Ishikawa (cell line): Measurements from ENCODE around the gene SLC25A23.

ENCODE experiments used
- CREB1 ChIP-seq: IDR thresholded peaks from 2 replicates; pipeline ENCODE4 v1.6.1; 2012; ENCODE audit warnings: low read depth
- EGR1 ChIP-seq: IDR thresholded peaks from 2 replicates; pipeline ENCODE4 v1.6.1; 2012
- EP300 ChIP-seq: IDR thresholded peaks from 2 replicates; pipeline ENCODE4 v1.6.1; 2012; ENCODE audit warnings: borderline replicate concordance
- FOXM1 ChIP-seq: IDR thresholded peaks from 2 replicates; pipeline ENCODE4 v1.6.1; 2012; ENCODE audit warnings: low read depth, borderline replicate concordance
- RAD21 ChIP-seq: IDR thresholded peaks from 2 replicates; pipeline ENCODE4 v1.6.1; 2012; ENCODE audit warnings: low read depth
- TAF1 ChIP-seq: IDR thresholded peaks from 2 replicates; pipeline ENCODE4 v1.6.1; 2012; ENCODE audit warnings: low read depth, mild to moderate bottlenecking
- TEAD4 ChIP-seq: IDR thresholded peaks from 2 replicates; pipeline ENCODE4 v1.6.1; 2012
- YY1 ChIP-seq: IDR thresholded peaks from 2 replicates; pipeline ENCODE4 v1.6.1; 2012; ENCODE audit warnings: low read depth
- ZBTB7A ChIP-seq: IDR thresholded peaks from 2 replicates; pipeline ENCODE4 v1.6.1; 2012; ENCODE audit warnings: low read depth
- TF ChIP-seq, protein P1 (sequence below): IDR thresholded peaks from 2 replicates; pipeline ENCODE4 v1.6.1; 2012
- TF ChIP-seq, protein P2 (sequence below): IDR thresholded peaks from 2 replicates; pipeline ENCODE4 v1.6.1; 2012; ENCODE audit warnings: low read depth, mild to moderate bottlenecking

DNA sequence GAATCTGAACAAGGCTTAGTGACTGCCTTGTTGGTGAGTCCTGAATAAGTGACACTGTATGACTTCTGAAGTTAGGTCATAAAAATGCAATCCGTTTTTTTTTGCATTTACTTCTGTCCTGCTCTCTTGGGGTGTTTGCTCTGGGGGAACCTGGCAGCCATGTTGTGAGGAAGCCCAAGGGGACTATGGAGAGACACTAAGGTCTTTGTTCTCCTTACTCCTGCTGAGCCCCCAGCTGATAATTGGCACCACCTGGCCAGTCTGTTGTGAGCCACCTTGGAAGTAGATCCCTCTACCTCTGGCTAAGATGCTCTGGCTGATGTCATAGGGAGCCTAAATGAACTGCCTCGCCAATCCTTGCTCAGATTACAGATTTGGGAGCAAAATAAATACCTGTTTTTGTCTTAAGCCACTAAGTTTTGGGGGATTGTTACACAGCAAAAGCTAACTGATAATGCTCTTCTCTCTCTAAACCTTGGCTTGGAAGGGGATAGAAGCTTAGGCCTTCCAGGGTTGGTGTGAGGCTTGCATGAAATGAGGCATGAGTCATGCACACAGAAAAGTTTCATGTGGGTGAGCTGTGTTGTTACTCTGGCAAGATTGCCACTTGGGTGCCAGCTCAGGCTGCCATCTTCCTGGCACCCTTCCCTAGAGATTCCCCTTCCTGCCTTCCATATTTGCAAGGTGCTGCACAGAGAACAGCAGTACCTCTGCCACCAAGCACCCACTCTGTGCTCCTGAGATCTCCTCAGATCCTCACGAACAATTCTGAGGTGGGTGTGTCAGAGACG is 32.4 kb upstream of the SLC25A23 start:
- TF ChIP-seq TEAD4 = no peak
- TF ChIP-seq, protein P1, sequence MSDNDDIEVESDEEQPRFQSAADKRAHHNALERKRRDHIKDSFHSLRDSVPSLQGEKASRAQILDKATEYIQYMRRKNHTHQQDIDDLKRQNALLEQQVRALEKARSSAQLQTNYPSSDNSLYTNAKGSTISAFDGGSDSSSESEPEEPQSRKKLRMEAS = no peak
- no peak for TF ChIP-seq ZBTB7A
- TF ChIP-seq, protein P2, sequence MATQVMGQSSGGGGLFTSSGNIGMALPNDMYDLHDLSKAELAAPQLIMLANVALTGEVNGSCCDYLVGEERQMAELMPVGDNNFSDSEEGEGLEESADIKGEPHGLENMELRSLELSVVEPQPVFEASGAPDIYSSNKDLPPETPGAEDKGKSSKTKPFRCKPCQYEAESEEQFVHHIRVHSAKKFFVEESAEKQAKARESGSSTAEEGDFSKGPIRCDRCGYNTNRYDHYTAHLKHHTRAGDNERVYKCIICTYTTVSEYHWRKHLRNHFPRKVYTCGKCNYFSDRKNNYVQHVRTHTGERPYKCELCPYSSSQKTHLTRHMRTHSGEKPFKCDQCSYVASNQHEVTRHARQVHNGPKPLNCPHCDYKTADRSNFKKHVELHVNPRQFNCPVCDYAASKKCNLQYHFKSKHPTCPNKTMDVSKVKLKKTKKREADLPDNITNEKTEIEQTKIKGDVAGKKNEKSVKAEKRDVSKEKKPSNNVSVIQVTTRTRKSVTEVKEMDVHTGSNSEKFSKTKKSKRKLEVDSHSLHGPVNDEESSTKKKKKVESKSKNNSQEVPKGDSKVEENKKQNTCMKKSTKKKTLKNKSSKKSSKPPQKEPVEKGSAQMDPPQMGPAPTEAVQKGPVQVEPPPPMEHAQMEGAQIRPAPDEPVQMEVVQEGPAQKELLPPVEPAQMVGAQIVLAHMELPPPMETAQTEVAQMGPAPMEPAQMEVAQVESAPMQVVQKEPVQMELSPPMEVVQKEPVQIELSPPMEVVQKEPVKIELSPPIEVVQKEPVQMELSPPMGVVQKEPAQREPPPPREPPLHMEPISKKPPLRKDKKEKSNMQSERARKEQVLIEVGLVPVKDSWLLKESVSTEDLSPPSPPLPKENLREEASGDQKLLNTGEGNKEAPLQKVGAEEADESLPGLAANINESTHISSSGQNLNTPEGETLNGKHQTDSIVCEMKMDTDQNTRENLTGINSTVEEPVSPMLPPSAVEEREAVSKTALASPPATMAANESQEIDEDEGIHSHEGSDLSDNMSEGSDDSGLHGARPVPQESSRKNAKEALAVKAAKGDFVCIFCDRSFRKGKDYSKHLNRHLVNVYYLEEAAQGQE = no peak
- no peak for TF ChIP-seq EGR1
- no peak for TF ChIP-seq YY1
- no peak for TF ChIP-seq TAF1
- no peak for TF ChIP-seq FOXM1
- TF ChIP-seq EP300 = no peak
- TF ChIP-seq RAD21 = no peak
- no peak for TF ChIP-seq CREB1
